HCT116 (cell line): ENCODE measurements around the gene SPIB.

ENCODE experiments used
- ELF1 ChIP-seq: IDR thresholded peaks from 2 replicates; pipeline ENCODE4 v1.6.1; 2012; ENCODE audit warnings: low read depth, borderline replicate concordance
- POLR2AphosphoS5 ChIP-seq: IDR thresholded peaks from 2 replicates; pipeline ENCODE4 v1.6.1; 2011; ENCODE audit warnings: mild to moderate bottlenecking, low read depth, low read length, moderate library complexity
- TF ChIP-seq, protein P1 (sequence below), 3 experiments: fragments of 200-600 bp in 1 of 3; sonication (generic) in 1 of 3; IDR thresholded peaks in 2 of 3; conservative IDR thresholded peaks in 1 of 3; 2 replicates each; pipeline ENCODE4 v1.5.1; 2012 to 2017; ENCODE audit warnings: low read depth in 2 of 3, low read length in 2 of 3, antibody characterized with exemption in 1 of 3, borderline replicate concordance in 1 of 3, control low read depth in 1 of 3, mild to moderate bottlenecking in 1 of 3, mixed read lengths in 1 of 3, mixed run types in 1 of 3, moderate library complexity in 1 of 3; ENCODE audit not compliant: insufficient read depth in 1 of 3

DNA sequence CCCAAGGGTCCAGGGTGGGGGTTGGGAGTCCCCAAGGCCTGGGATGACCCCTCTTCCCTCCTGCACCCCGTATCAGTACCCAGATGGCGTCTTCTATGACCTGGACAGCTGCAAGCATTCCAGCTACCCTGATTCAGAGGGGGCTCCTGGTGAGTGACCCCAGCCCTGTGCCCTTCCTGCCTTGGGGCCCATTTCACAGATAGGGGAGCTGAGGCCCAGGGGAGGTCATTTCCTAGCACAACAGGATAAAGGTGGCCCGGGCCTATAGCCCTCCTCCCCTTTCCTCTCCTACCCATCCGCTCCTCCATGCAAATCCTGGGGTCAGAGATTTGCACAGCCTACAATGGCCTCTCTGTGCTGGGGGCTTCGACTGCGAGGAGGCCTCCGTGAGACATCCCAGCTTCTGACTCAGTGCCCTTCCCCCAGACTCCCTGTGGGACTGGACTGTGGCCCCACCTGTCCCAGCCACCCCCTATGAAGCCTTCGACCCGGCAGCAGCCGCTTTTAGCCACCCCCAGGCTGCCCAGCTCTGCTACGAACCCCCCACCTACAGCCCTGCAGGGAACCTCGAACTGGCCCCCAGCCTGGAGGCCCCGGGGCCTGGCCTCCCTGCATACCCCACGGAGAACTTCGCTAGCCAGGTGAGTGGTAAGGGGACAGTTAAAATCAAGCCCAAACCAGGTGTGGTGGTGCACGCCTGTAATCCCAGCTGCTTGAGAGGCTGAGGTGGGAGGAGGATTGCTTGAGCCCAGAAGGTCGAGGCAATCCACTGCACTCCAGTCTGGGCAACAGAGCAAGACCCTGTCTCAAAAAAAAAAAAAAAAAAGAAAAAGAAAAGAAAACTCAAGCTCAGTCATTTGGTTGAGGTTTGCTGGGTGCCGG lies 3.9 kb downstream of the SPIB start:
- TF ChIP-seq POLR2AphosphoS5 (no peak), ELF1 (no peak)
- TF ChIP-seq, protein P1, sequence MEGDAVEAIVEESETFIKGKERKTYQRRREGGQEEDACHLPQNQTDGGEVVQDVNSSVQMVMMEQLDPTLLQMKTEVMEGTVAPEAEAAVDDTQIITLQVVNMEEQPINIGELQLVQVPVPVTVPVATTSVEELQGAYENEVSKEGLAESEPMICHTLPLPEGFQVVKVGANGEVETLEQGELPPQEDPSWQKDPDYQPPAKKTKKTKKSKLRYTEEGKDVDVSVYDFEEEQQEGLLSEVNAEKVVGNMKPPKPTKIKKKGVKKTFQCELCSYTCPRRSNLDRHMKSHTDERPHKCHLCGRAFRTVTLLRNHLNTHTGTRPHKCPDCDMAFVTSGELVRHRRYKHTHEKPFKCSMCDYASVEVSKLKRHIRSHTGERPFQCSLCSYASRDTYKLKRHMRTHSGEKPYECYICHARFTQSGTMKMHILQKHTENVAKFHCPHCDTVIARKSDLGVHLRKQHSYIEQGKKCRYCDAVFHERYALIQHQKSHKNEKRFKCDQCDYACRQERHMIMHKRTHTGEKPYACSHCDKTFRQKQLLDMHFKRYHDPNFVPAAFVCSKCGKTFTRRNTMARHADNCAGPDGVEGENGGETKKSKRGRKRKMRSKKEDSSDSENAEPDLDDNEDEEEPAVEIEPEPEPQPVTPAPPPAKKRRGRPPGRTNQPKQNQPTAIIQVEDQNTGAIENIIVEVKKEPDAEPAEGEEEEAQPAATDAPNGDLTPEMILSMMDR (IDR thresholded peaks at IDR 0.05 in 2 of 3, conservative IDR thresholded peaks at IDR 0.05 in 1 of 3; ENCODE audit: borderline replicate concordance in 1 of 3, insufficient read depth in 1 of 3, low read depth in 2 of 3, low read length in 2 of 3): no peak
